ENCODE data around the gene ASPN. TPM values are rescaled to one million over a fixed set of nuclear protein-coding genes. Genes with fewer than 3 reads are reported as not detected.
"Not testable (repeated sequence)": the region's sequence is repeated elsewhere in the genome, so short reads cannot be mapped to it uniquely, and the experiment has no call there.

Gene ASPN
- total RNA-seq, 1 experiment from 2014 or later = not detected

- not testable (repeated sequence) for DNase-seq (ENCODE audit: low spot score)
Measured at GRCh38 chr9:92411157-92411556, 71.1 kb downstream of the ASPN start.

GRCh38 chr9:92408747-92409478 is 73.4 kb downstream of the ASPN start:
- DNase-seq (ENCODE audit: low spot score) = no peak

GRCh38 chr9:92407818-92408217 is 74.5 kb downstream of the ASPN start:
- DNase-seq (ENCODE audit: low spot score) = no peak

GRCh38 chr9:92406477-92406876 is 75.8 kb downstream of the ASPN start:
- no peak for DNase-seq (ENCODE audit: low spot score)

Other genes starting within 250 kb of the ASPN start
- 166 and 199 TPM in 2 replicates for gene IARS1, start 188.8 kb downstream of the ASPN start, total RNA-seq (2014; rRNA removed; shearing (Covaris generic))
- 10.7 and 11.0 TPM in 2 replicates for gene NOL8, start 157.2 kb downstream of the ASPN start, total RNA-seq (2014; rRNA removed; shearing (Covaris generic))
- gene CENPP, start 156.6 kb downstream of the ASPN start, total RNA-seq (2014; rRNA removed; shearing (Covaris generic)) = 2.3 and 9.6 TPM in 2 replicates
- gene OGN, start 77.9 kb downstream of the ASPN start, total RNA-seq (2014; rRNA removed; shearing (Covaris generic)) = not detected in 2 replicates
- 0.21 and 0.23 TPM in 2 replicates for gene OMD, start 58.0 kb downstream of the ASPN start, total RNA-seq (2014; rRNA removed; shearing (Covaris generic))
- 2.0 and 5.2 TPM in 2 replicates for gene ECM2, start 53.5 kb upstream of the ASPN start, total RNA-seq (2014; rRNA removed; shearing (Covaris generic))
- 6.1 and 12.8 TPM in 2 replicates for gene IPPK, start 187.6 kb upstream of the ASPN start, total RNA-seq (2014; rRNA removed; shearing (Covaris generic))

Measured in H4 (cell line).